HG02623 (cell line): Measurements from ENCODE around the gene ANKRD28.

Experiments used
- ATAC-seq: cut with Tn5 transposase; IDR thresholded peaks from one replicate; pipeline ENCODE4 v1.9.1; 2021; ENCODE audit warnings: moderate library complexity; ENCODE audit not compliant: unreplicated experiment

ANKRD28 gene

GRCh38 chr3:15676259-15676658, 121.5 kb downstream of the ANKRD28 start:
- no peak for ATAC-seq

- ATAC-seq = no peak
These were observed 124.2 kb downstream of the ANKRD28 start for GRCh38 chr3:15673536-15673935.

- no peak for ATAC-seq
These were observed 130.3 kb downstream of the ANKRD28 start for GRCh38 chr3:15667484-15667883.

- ATAC-seq = no peak
These were observed 131.5 kb downstream of the ANKRD28 start for GRCh38 chr3:15666277-15666676.

- no peak for ATAC-seq
These were observed 132.1 kb downstream of the ANKRD28 start for GRCh38 chr3:15665510-15666150.

- ATAC-seq = no peak
These were observed 133.6 kb downstream of the ANKRD28 start for GRCh38 chr3:15664144-15664543.

- no peak for ATAC-seq
These were observed 137.5 kb downstream of the ANKRD28 start for GRCh38 chr3:15660055-15660935.

GRCh38 chr3:15659254-15659975, 138.4 kb downstream of the ANKRD28 start:
- ATAC-seq = no peak

- no peak for ATAC-seq
These were observed 140.8 kb downstream of the ANKRD28 start for GRCh38 chr3:15657016-15657415.

- ATAC-seq = no peak
These were observed 141.4 kb downstream of the ANKRD28 start for GRCh38 chr3:15656342-15656741.

- no peak for ATAC-seq
These were observed 142.9 kb downstream of the ANKRD28 start for GRCh38 chr3:15654891-15655290.

GRCh38 chr3:15654127-15654526, 143.7 kb downstream of the ANKRD28 start:
- ATAC-seq = no peak

- ATAC-seq = no peak
These were observed 144.5 kb downstream of the ANKRD28 start for GRCh38 chr3:15653321-15653720.

GRCh38 chr3:15651396-15651795, 146.4 kb downstream of the ANKRD28 start:
- no peak for ATAC-seq

- ATAC-seq = no peak
These were observed 147.9 kb downstream of the ANKRD28 start for GRCh38 chr3:15649858-15650257.

GRCh38 chr3:15649341-15649740, 148.4 kb downstream of the ANKRD28 start:
- no peak for ATAC-seq

- peak; percentile 87 for ATAC-seq
These were observed 150.1 kb downstream of the ANKRD28 start for GRCh38 chr3:15647611-15648167.

GRCh38 chr3:15646851-15647511, 150.8 kb downstream of the ANKRD28 start:
- no peak for ATAC-seq

- no peak for ATAC-seq
These were observed 151.9 kb downstream of the ANKRD28 start for GRCh38 chr3:15645740-15646501.

- ATAC-seq = no peak
These were observed 152.5 kb downstream of the ANKRD28 start for GRCh38 chr3:15645246-15645645.
